ENCODE data around the gene DNMT3A.

- no peak for TF ChIP-seq EZH2 (IDR thresholded peaks at IDR 0.05; ENCODE audit: insufficient read depth, poor library complexity, severe bottlenecking)
- no peak for TF ChIP-seq EZH2phosphoT487 (IDR thresholded peaks at IDR 0.05; ENCODE audit: insufficient read depth, low read depth)
Observed at GRCh38 chr2:25202275-25202674, 139.4 kb downstream of the DNMT3A start.
